Peyer's patch (tissue), 4 donors: ENCODE results near the gene RNF150.

Source experiments
- POLR2A ChIP-seq, 2 donors: fragments of 450-650 bp; IDR thresholded peaks; one replicate each; pipeline ENCODE4 v1.5.1; 2017; ENCODE audit warnings: antibody characterized with exemption in 2 of 2, mild to moderate bottlenecking in 2 of 2, moderate library complexity in 2 of 2
- TF ChIP-seq, protein P1 (sequence below), 6 experiments: fragments of 450-650 bp in 4 of 6; fragments of 200-600 bp in 2 of 6; sonication (generic) in 1 of 6; IDR thresholded peaks; one replicate each; pipeline ENCODE4 v1.5.1; 2017 to 2019; ENCODE audit warnings: antibody characterized with exemption in 6 of 6, mild to moderate bottlenecking in 3 of 6, moderate library complexity in 1 of 6

DNA sequence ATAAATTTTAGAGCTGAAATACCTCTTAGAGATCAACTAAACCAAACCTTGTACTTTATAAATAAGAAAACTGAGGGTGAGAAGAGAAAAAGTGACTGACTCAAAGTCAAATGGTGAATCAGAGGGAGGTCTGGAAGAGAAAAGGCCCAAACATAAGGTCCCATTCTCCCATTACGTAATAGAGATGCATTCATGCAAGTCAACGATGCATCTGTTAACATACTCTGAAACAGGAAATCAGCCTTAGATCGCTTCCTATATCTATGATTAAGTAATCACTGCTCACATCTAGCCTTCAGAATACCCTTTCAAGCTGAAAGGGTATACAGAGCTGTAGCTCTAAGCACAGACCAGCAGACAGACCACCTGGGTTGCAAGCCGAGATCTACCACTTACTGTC, 6.5 kb downstream of the RNF150 start:
- TF ChIP-seq, protein P1, sequence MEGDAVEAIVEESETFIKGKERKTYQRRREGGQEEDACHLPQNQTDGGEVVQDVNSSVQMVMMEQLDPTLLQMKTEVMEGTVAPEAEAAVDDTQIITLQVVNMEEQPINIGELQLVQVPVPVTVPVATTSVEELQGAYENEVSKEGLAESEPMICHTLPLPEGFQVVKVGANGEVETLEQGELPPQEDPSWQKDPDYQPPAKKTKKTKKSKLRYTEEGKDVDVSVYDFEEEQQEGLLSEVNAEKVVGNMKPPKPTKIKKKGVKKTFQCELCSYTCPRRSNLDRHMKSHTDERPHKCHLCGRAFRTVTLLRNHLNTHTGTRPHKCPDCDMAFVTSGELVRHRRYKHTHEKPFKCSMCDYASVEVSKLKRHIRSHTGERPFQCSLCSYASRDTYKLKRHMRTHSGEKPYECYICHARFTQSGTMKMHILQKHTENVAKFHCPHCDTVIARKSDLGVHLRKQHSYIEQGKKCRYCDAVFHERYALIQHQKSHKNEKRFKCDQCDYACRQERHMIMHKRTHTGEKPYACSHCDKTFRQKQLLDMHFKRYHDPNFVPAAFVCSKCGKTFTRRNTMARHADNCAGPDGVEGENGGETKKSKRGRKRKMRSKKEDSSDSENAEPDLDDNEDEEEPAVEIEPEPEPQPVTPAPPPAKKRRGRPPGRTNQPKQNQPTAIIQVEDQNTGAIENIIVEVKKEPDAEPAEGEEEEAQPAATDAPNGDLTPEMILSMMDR (IDR thresholded peaks at IDR 0.05): no peak
- TF ChIP-seq POLR2A (IDR thresholded peaks at IDR 0.05): no peak
